Stimulated activated CD8-positive, alpha-beta memory T cell treated with anti-CD3 and anti-CD28 coated beads, Interleukin-15, amount 100 ng/mL, for 1 hour (primary cell): ENCODE data around the gene TAF4.
"Not testable (repeated sequence)": the region's sequence is repeated elsewhere in the genome, so short reads cannot be mapped to it uniquely, and the experiment has no call there.

Source experiments
- DNase-seq: peaks from one replicate; pipeline ENCODE4 v3.0.0-alpha.2; 2020; ENCODE audit warnings: low read depth

The TAF4 gene

GRCh38 chr20:61979701-61980635 lies 85.7 kb downstream of the TAF4 start:
- no peak for DNase-seq

DNA sequence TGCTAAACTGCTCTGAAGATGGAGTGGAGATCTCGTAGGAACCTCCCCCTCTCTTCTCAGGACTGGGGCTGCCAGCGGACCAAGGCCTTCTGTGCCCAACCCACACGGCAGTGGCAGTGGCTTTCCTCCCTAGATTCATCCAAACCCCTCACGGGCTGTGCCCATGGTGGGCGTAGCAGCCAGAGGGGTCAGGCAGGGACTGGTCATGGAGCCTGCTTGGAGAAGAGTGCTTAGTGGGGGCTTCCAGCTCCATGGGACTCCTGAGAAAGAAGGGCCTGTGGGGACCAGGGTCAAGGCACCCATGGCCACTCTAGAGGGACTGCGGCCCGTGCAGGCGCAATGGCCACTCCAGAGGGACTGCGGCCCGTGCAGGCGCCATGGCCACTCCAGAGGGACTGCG lies 86.6 kb downstream of the TAF4 start:
- no peak for DNase-seq

DNA sequence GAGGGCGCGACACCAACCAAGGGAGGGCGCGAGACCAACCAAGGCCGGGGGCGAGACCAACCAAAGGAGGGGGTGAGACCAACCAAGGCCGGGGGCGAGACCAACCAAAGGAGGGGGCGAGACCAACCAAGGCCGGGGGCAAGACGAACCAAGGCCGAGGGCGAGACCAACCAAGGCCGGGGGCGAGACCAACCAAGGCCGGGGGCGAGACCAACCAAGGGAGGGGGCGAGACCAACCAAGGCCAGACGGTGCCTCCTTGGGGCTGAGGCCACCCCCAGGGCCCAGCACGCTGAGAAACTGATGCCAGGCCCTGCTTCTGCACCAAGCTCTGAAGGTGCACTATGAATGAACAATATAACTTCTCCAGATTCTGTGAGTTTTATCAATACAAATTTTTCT lies 87.2 kb downstream of the TAF4 start:
- DNase-seq, result no peak

GRCh38 chr20:61977419-61977786 lies 88.3 kb downstream of the TAF4 start:
- DNase-seq, result no peak

GRCh38 chr20:61976644-61977418 lies 88.8 kb downstream of the TAF4 start:
- no peak for DNase-seq

DNA sequence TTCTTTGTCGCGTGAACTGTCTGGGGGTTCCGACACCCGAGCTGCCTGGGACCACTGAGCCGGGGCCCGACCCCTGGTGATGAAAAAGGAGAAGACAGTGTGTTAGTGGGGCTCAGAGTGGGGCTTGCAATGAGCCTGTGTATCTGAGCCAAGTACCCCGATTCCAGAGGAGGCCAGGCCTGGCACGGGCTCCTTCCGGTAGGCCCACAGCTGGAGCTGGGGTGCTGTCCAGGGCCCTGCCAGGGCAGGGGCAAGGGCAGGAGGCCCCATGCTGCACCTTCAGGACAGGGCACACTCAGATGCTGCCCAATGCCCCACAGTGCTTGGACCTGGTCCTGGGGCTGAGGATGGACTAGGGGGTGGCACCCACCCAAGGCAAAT lies 89.4 kb downstream of the TAF4 start:
- no peak for DNase-seq

DNA sequence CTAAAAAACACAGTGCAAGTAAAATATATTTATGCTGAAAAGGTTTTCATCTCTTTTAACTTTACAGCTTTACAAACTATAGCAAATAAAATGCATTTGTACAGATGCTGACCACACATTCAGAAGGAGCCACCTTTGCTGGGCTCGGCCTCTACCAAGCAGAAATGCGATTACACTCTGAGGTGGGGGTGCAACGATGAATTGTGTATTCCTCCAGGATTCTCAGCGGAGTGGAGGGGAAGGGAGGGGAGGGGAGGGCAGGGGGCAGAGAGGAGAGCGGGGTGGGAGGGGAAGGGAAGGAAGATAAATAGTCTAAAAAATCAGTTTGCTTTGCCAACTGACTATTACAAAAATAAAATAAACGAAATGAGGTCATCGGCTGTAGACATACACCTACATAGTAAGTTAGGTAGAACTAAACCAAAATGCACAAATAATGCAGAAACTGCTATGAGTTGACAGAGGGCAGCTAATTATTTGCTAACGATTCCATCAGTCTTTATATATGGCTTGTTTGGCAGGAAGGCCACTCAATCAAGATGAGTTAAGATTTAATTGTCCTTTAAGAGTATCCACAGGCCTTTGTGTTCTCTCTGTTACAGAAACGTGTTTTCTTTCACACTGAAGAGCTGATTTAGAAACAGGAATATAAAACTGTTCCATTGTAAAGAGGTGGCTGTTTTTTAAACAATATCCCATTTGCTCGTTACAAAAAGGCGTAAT lies 90.1 kb downstream of the TAF4 start:
- DNase-seq, result no peak

GRCh38 chr20:61974357-61974665 lies 91.4 kb downstream of the TAF4 start:
- DNase-seq, result no peak

DNA sequence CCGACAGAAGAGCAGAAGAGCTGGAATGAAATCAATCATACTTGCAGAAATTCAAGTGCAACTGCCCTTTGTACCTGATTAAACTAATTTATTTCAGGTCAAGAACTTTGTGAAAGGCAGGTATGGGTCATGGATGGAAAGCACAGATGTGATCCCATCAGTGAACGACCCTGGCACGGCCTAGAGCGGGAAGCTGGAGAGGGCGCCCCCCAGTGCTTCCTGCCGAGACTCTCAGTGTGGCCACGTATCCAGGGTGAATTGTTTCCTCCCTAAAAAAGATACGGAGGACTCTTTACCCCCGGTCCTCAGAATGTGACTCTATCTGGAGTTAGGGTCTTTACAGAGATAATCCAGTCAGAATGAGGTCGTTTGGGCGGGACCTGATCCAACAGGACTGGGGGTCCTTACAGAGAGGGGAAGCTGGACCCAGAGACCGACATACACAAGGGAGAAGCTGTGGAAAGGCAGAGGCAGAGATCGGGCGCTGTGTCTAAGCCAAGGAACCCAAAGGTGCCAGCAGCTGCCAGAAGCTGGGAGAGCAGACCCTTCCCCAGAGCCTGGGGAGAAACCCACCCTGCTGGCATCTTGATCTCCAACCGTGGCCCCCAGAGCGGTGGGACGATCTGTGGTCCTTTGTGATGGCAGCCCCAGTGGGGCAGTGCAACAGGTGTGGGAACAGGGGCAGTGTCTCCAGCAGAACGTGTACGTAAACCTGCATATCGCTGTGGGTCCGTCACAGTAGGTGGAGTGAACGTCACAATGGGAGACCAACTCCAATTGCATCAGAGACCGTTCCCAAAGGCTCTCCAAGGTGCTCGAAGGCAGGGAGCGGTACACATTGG lies 91.9 kb downstream of the TAF4 start:
- no peak for DNase-seq

- no peak for DNase-seq
Observed at GRCh38 chr20:61972636-61973508, 92.8 kb downstream of the TAF4 start.

DNA sequence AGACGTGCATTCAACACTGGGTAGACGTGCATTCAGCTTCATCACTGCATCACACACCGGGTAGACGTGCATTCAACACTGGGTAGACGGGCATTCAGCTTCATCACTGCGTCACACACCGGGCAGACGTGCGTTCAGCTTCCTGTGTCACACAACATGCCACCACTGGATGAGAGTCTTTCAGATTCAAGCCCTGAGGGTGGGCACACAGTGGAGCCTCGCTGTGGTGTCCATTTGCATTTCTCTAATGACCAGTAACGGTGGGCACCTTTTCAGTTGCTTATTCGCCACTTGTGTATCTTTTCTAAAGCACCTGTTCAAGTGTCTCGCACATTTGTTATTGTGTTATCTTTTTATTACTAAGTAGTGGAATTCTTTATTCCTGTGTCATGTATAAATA lies 94.1 kb downstream of the TAF4 start:
- not testable (repeated sequence) for DNase-seq

DNA sequence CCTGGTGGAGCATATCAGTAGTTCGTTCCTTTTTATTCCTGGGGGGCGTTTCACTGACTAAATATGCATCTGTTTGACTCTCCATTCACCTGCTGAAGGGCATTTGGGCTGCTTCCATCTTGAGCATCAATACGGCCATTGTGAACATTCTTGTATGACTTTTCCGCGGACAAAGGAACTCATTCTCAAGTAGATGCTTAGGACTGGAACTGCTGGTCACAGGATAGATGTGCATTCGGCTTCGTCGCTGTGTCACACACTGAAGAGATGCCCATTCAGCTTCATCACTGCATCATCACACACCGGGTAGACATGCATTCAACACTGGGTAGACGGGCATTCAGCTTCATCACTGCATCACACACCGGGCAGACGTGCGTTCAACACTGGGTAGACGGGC lies 95.3 kb downstream of the TAF4 start:
- DNase-seq, result no peak

DNA sequence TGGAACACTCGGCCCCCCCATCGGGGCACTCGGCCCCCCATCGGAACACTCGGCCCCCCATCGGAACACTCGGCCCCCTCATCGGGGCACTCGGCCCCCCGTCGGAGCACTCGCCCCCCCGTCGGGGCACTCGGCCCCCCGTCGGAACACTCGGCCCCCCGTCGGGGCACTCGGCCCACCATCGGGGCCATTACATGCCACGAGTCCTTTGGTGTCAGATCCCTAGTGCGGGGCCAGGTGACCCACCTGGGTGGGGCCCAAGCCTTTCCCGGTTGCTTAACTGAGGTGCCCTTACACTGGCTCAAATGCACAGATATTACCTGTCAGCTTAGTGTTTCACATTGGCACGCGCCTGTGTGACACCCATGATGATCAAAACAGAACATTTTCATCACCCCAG lies 95.9 kb downstream of the TAF4 start:
- DNase-seq, result no peak

DNA sequence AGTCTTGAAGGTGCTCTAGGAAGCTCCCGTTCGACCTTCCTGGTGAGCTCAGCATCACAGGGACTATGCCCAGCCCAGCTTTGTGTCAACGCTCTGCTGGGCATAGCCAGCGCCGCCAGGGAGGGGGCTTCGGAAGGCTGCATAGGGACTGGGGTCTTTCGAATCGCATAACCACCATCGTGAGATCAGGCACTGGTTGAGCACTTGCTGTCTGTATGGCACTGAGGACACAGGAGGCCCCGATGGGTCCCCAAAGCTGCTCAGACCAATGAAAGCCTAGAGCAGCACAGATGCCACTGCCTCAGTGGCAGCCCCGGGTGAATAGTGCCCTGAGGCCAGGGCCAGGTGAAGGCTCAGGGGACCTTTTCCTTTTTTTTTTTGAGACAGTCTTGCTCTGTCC lies 96.7 kb downstream of the TAF4 start:
- no peak for DNase-seq

- DNase-seq, result no peak
Observed at GRCh38 chr20:61968036-61968810, 97.5 kb downstream of the TAF4 start.

GRCh38 chr20:61967300-61967699 lies 98.4 kb downstream of the TAF4 start:
- no peak for DNase-seq

DNA sequence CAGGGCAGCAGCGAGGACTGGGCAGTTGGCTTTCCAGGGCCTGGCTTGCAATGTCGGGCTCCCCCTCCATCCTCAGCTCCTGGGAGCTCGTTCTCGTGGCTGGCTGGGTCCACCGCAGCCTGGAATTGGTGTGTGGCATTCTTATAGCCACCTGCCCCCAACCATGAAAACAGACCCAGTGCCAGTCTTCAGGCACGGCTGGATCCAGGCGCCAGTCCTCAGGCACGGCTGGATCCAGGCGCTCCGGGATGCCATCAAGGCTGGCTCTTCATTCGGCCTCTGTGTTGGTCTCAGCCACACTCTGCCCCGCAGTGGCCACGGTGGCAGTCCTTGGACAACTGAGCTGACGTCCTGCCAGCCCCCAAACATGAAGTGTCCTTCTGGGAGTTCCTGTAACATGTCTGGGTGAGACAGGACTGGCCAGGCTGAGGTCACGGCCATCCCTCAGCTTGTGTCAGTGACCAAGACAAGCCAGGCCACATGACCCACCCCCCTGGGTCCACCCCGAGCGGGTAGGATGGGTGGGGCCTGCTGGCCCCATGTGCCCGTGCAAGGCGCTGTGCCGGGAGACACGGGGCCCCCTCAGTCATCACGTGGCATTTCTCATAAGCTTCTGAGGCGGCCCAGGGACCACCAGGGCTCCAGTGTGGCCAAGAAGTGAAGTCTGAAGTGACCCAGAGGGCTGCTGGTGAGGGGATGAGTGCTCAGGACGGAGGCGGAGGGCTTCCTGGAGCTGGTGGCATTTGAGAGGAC lies 99.0 kb downstream of the TAF4 start:
- DNase-seq, result no peak

DNA sequence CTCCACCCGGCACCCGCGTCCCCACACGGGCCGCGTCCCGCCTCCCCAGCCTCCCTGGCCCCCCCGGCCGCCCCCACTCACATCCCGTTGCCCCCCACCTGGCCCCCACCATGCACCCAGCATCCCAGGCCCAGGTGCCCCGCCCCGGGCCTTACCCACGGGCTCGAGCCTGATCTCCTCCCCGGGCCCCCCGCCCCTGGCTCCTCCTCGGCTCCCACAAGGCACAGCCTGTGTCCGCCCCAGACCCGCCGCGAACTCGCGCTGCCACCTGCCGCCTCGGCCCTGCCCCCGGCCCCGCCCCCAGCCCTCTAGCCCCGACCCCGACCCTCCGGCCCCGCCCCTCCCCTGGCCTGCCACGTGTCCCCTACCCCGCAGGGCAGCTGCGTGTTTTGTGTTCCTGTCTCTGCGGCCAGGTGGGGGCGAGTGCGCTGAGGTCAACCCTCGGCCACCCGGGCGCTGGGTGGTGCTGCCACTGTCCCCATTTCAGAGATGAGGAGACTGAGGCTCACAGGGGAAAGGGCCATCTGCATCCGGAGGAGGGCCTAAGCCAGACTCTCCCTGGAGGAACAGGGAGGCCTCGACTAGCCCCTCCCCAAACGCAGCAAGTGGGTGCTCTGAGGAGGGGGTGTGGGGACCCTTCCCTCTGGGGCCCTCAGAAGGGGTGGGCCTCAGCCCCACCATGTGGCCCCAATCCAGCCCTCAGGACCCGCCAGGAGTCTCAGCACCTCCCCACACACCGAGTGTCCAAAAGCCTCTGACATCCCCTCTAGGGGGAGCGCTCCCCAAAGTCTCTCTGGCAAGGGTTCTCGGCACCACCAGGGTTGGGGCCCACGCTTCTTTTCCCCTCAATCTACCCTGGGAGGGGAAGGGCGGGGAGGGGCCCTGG lies 99.8 kb downstream of the TAF4 start:
- no peak for DNase-seq
